ENCODE data around the gene SLC19A1. TPM values are rescaled to one million over a fixed set of nuclear protein-coding genes. Genes with fewer than 3 reads are reported as not detected.

SLC19A1 gene
- total RNA-seq, 1 donor from 2014 or later = 11.0 TPM

DNA sequence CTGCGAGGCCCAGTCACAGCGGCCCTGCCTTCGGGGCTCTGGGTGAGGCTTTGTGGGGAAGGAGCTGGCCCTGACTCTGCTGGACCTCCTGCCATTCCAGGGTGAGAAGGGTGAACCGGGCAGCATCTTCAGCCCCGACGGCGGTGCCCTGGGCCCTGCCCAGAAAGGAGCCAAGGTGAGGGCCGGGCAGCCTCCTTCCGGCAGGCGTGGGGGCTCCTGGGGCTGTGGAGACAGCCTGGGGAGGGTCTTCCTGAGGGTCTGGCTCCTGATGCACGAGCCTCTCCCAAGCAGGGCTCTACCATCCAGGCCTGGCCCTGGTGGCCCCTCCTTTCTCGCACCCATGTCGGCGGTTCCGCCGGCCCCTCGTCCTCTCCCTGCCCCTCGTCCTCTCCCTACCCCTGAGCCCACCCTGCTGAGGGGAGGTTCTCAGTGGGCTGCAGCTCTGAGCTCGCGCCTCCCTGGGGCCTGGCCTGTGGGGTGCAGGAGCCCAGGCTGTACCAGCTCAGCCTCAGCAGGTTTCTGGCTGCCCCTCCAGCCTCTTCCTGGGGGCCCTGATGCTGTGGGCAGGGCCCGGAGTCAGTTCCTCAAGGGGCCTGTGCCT lies 48.7 kb downstream of the SLC19A1 start:
- peaks cover 3% of the 10 kb centered on the region for H3K4me1 Mint-ChIP-seq (ENCODE audit: unreplicated experiment)
- no peaks in the 10 kb centered on the region for H3K9me3 Mint-ChIP-seq (ENCODE audit: unreplicated experiment)
- no peak for DNase-seq (ENCODE audit: extremely low spot score, unreplicated experiment)
- H3K27ac Mint-ChIP-seq (ENCODE audit: unreplicated experiment) = no peak overlapping the region
- TF ChIP-seq, protein P1, sequence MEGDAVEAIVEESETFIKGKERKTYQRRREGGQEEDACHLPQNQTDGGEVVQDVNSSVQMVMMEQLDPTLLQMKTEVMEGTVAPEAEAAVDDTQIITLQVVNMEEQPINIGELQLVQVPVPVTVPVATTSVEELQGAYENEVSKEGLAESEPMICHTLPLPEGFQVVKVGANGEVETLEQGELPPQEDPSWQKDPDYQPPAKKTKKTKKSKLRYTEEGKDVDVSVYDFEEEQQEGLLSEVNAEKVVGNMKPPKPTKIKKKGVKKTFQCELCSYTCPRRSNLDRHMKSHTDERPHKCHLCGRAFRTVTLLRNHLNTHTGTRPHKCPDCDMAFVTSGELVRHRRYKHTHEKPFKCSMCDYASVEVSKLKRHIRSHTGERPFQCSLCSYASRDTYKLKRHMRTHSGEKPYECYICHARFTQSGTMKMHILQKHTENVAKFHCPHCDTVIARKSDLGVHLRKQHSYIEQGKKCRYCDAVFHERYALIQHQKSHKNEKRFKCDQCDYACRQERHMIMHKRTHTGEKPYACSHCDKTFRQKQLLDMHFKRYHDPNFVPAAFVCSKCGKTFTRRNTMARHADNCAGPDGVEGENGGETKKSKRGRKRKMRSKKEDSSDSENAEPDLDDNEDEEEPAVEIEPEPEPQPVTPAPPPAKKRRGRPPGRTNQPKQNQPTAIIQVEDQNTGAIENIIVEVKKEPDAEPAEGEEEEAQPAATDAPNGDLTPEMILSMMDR (IDR thresholded peaks at IDR 0.05) = no peak
- no peak overlapping the region for H3K4me3 Mint-ChIP-seq (ENCODE audit: unreplicated experiment)
- peaks cover 5% of the 10 kb centered on the region for H3K36me3 Mint-ChIP-seq (ENCODE audit: unreplicated experiment)
- no peaks in the 10 kb centered on the region for H3K27me3 Mint-ChIP-seq (ENCODE audit: unreplicated experiment)

DNA sequence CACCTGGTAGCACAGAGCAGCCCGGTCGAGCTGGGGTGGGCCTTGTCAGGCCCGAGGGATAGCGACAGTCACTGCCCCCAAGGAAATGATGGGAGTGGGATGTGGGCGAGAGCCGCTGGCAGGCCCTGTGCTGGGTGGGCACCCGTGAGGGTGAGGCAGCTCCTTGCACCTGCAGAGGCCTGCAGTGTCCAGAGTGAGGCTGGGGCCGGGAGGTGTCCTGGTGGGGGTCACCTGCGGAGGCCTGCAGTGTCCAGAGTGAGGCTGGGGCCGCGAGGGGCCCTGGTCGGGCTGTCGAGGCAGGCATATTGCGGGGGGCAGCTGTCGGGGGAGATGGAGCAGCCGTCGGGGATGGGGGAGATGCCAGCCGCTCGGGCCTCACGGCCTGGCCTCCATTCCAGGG lies 49.5 kb downstream of the SLC19A1 start:
- Mint-ChIP-seq H3K4me1 (ENCODE audit: unreplicated experiment) (peaks cover 9% of the 10 kb centered on the region), H3K27me3 (ENCODE audit: unreplicated experiment) (no peaks in the 10 kb centered on the region), H3K27ac (ENCODE audit: unreplicated experiment) (no peak overlapping the region), H3K9me3 (ENCODE audit: unreplicated experiment) (no peaks in the 10 kb centered on the region), H3K4me3 (ENCODE audit: unreplicated experiment) (no peak overlapping the region), H3K36me3 (ENCODE audit: unreplicated experiment) (peaks cover 6% of the 10 kb centered on the region)
- no peak for DNase-seq (ENCODE audit: extremely low spot score, unreplicated experiment)
- TF ChIP-seq, protein P1 (IDR thresholded peaks at IDR 0.05) = no peak

DNA sequence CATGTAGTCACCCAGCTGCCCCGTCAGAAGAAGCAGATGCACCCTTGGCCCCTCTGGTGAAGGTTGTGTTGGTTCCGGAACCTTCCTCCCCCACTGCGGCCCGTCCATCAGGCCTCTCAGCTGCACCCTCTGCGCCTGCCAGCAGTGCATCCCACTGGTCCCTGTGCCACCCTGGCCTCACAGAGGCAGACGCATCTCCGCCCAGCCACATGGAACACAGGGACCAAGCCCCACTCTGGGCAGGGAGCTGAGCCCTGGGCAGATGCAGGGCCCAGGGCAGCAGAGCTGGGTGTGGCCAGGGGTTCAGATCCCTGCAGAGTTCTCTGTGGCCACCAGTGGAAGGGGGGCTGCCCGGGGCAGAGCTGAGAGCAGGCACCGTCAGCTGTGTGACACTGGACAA lies 50.6 kb downstream of the SLC19A1 start:
- no peak overlapping the region for H3K4me3 Mint-ChIP-seq (ENCODE audit: unreplicated experiment)
- H3K4me1 Mint-ChIP-seq (ENCODE audit: unreplicated experiment) = peaks cover 13% of the 10 kb centered on the region
- TF ChIP-seq, protein P1 (IDR thresholded peaks at IDR 0.05) = no peak
- no peaks in the 10 kb centered on the region for H3K9me3 Mint-ChIP-seq (ENCODE audit: unreplicated experiment)
- peaks cover 4% of the 10 kb centered on the region for H3K36me3 Mint-ChIP-seq (ENCODE audit: unreplicated experiment)
- H3K27ac Mint-ChIP-seq (ENCODE audit: unreplicated experiment) = no peak overlapping the region
- DNase-seq (ENCODE audit: extremely low spot score, unreplicated experiment) = no peak
- H3K27me3 Mint-ChIP-seq (ENCODE audit: unreplicated experiment) = no peaks in the 10 kb centered on the region

DNA sequence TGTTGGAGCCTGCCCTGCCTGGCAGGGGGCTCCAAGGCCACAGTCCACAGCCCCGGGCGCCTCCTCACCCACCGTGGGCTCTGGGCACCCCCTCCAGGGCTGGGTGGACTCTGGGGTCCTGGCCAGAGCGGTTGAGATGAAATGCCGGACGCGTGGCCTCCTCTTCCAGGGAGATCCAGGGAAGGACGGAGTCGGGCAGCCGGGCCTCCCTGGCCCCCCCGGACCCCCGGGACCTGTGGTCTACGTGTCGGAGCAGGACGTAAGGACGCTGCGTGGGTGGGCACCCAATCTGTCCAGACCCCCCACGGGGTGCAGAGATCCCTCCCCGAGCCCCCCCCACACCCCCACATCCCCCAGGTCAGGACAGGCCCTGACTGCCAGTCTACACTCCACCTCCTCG lies 51.2 kb downstream of the SLC19A1 start:
- Mint-ChIP-seq H3K27me3 (ENCODE audit: unreplicated experiment) (no peaks in the 10 kb centered on the region), H3K27ac (ENCODE audit: unreplicated experiment) (no peak overlapping the region), H3K36me3 (ENCODE audit: unreplicated experiment) (peaks cover 6% of the 10 kb centered on the region), H3K4me3 (ENCODE audit: unreplicated experiment) (no peak overlapping the region), H3K9me3 (ENCODE audit: unreplicated experiment) (no peaks in the 10 kb centered on the region), H3K4me1 (ENCODE audit: unreplicated experiment) (peaks cover 13% of the 10 kb centered on the region)
- no peak for DNase-seq (ENCODE audit: extremely low spot score, unreplicated experiment)
- TF ChIP-seq, protein P1 (IDR thresholded peaks at IDR 0.05) = no peak

DNA sequence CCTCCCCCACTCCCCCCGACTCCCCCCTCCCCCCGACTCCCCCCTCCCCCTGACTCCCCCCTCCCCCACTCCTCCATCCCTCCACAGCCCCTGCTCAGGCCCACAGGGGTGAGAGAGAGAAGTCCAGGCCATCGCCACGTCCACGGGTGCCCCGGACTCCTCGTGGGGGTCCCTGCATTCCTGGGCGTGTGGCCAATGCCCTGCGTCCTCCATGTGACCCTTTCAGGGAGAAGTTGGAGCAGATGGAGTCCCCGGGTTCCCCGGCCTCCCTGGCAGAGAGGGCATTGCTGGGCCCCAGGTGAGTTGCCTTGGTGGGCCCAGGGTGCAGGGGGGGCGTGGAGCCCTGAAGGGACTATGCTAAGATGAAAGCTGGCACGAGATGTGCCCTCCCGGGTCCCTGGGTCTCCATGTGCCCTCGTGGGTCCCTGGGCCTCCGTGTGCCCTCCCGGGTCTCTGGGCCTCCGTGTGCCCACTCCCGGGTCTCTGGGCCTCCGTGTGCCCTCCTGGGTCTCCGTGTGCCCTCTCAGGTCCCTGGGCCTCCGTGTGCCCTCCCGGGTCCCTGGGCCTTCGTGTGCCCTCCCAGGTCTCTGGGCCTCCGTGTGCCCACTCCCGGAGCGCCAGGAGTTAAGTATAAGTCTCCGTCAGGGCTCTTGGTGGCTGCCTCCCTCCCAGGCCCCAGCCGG lies 52.0 kb downstream of the SLC19A1 start:
- Mint-ChIP-seq H3K4me1 (ENCODE audit: unreplicated experiment) (peaks cover 13% of the 10 kb centered on the region), H3K9me3 (ENCODE audit: unreplicated experiment) (no peaks in the 10 kb centered on the region), H3K27me3 (ENCODE audit: unreplicated experiment) (no peaks in the 10 kb centered on the region), H3K36me3 (ENCODE audit: unreplicated experiment) (peaks cover 6% of the 10 kb centered on the region), H3K27ac (ENCODE audit: unreplicated experiment) (no peak overlapping the region), H3K4me3 (ENCODE audit: unreplicated experiment) (no peak overlapping the region)
- no peak for DNase-seq (ENCODE audit: extremely low spot score, unreplicated experiment)
- TF ChIP-seq, protein P1 (IDR thresholded peaks at IDR 0.05) = no peak
